ENCODE measurements around the gene MAPK10.

DNA sequence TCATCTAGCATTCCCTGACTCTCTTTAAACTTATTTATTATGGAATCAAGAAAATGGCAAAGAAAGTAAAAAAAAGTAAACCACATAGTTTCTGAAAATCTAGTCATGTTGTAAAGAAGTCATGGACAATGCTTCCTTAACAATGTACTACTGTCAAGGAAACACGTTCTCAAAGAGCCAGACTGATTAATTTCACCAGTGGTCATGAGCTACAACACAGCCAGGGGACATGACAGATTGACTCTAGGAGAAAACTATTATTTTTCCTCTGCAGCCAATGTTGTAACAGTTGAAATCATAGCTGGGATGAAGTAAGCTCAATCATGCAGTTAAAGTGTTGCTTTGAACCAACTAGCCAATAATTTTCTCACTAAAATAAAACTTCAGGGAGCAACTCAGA, 109.2 kb downstream of the MAPK10 start:
- TF ChIP-seq ZNF384 (IDR thresholded peaks at IDR 0.05) (no peak), PKNOX1 (IDR thresholded peaks at IDR 0.05) (no peak), FOXM1 (IDR thresholded peaks at IDR 0.05; ENCODE audit: borderline replicate concordance) (no peak), FOXA1 (IDR thresholded peaks at IDR 0.05) (no peak), SUZ12 (IDR thresholded peaks at IDR 0.05) (no peak), FOXK2 (IDR thresholded peaks at IDR 0.05) (no peak), HDGF (IDR thresholded peaks at IDR 0.05; ENCODE audit: borderline replicate concordance) (no peak), ARNT (IDR thresholded peaks at IDR 0.05) (no peak), BHLHE40 (IDR thresholded peaks at IDR 0.05; ENCODE audit: borderline replicate concordance) (no peak), L3MBTL2 (conservative IDR thresholded peaks at IDR 0.05) (no peak), NFRKB (IDR thresholded peaks at IDR 0.05) (no peak)
